RPMI8226 (cell line): Measurements from ENCODE around the gene ZNF774.
"Not testable (repeated sequence)": the region's sequence is repeated elsewhere in the genome, so short reads cannot be mapped to it uniquely, and the experiment has no call there.

Source experiments
- DNase-seq: peaks from one replicate; pipeline ENCODE4 v3.0.0-alpha.2; 2015

Gene ZNF774

DNA sequence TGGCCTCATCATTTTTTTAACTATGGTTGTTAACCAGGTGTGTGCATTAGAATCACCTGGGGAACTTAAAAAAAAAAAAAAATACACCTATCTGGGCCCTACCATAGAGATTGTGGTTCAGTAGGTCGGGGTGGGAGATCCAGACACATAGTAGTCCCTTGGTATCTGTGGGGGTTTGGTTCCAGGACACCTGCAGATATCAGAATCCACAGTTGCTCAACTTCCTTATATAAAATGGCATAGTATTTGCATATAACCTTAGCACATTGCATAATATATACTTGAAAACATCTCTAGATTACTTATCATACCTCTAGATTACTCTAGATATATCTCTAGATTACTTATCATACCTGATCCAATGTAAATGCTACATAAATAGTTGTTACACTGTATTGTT is 41.0 kb downstream of the ZNF774 start:
- no peak for DNase-seq

DNA sequence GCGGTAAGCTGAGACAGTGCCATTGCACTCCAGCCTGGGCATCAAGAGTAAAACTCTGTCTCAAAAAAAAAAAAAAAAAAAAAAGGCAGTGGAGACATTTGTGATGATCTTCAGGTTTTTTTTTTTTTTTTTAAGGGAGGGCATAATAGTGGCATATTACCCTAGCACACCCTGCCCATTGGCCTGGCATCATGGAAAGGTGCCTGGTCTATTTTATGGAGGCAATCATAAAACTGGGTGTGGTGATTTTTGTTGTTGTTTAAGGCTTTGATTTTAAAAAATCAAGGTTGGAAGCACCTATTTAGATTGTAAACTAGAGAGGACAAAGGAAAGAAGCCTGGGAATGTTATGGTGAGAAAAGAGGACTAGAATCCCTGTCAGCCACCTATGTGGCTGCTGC is 42.0 kb downstream of the ZNF774 start:
- DNase-seq: no peak

DNA sequence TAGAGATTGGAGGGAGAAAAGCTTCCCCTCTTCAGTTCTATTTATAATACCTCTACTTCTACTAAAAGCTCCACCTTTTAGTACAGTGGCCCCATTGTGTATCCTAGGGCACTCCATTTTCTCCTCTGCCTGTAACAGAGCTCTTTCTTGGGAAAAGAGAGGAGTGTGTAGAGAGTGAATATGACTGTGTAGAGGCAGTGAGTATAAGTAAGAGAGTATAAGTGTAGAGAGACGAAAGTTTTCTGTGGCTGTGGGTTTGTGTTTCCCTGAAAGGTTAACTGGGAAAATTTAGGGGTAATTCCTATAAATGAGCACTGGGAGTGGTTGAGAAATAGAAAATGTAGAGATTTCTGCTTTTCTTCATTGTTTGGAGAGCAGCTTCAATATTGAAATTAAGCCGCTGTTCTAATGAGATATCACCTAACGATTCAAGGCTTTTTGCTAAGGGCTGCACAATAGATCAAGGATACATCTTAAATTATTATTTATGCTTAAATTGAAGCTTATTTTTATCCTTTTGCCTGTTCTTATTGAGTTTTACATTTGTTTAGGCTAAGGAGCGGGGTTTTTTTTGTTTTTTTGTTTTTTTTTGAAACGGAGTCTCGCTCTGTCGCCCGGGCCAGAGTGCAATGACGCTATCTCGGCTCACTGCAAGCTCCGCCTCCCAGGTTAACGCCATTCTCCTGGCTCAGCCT is 42.8 kb downstream of the ZNF774 start:
- no peak for DNase-seq

DNA sequence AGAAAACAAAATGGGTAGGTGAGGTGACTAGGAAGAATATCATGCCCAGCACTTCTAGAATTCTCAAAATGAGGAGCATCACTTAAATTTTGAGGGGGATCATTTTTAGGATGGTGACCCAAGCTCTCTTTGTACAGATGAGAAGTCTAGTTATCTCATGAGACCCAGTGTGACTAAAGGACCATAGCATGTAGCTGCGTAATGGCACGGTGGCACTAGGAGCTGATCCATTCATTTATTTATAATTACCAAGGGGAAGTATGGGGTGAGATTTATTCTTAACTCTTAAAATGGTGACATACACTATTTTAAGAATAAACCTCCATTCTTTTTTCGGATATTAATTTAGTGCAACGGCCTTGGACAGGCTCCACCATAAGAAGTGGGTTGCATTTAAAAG is 44.2 kb downstream of the ZNF774 start:
- no peak for DNase-seq

DNA sequence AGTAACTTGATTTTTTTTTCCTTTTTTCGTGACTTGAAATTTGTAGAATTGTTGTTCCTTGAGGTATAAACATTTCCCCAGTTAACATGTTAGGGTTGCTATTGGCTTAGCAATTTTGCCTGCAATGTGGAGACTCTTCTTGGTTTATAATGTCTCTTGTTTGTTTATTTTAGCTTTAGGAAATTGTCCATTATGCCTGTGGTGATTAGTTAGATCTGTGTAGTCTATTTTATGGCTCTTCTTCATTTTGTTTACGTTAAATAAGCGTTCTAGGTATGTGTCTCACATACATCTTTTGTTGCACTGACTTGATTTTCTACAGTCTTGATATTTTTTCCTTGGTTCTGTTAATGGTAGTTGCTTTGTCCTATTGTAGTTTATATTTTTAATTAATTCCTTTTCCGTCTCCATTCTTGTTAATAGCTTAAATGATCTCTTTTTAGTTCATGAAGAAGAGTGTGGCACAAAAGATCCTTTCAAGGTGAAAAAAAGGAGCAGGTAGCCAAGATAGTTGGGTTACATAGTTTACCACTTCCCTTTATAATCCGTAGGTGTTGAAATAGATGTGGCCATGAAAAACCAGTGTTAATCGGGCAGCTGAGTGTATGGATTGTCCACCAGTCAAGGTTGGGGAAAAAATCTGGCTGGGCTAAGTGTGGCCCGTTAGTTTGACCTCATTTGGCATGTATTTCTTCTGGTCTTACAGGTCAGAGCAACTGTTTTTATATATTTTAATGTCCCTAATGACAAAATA is 48.1 kb downstream of the ZNF774 start:
- no peak for DNase-seq

DNA sequence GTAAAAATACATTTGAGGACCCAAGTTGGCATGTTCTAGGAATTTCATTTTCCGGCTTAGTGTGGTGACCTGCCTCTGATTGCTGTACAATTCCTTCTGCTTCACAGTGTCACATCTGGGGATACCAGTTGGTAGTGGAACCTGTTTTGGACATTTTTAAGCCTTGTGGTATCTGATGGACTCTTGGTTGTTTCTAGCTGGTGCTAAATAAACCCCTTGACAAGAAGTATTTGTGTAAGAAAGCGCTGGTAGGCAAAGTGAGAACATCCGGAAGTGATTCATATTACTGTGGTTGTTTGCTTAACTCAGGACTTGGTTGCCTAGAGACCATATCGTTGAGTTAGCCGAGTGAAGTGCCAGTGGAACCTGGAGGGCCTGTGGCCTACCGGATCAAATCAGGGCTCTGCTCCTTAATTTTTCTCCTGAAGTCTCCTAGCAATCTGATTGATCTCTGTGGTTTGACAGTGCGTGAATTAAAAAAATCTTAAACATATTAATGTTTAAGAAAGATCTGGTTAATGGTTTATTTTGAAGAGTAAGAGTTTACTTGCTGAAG is 48.8 kb downstream of the ZNF774 start:
- DNase-seq: peak; percentile 88

DNA sequence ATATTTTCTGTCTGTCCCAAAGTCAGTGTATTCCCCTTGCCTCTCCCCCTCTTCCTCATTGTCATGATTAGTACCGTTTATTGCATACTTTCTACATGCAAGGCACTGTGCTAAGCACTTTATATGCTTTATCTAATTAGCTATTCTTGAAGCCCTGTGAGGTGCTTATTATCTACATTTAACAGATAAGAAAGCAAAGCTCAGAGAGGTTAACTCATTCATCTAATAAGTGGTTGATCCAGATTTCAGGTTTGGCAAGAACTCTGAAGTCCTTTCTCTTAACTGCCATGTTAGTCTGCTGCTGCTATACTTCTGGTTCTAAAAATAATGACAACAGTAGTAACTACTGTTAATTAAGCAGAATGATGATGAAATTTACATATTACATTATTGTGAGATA is 49.4 kb downstream of the ZNF774 start:
- DNase-seq: peak; percentile 13

DNA sequence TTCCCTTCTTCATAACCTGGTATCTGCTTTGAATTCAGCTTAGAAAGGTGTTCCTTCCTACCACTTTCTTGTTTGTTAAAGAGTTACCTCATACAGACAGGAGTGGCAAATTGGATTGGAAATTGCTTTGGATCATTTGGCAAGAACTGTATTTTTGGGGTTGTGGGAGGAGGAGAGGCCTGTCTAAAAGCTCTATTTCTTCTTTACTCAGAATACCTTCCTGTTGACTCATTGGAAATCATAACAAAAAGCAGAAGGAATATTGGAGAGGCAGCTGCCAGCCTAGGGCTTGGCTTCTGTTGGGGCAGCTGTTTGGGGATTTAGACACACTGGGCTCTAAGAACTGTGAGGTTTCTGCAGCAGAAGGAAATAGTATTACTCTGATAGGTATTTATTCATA is 50.1 kb downstream of the ZNF774 start:
- no peak for DNase-seq

DNA sequence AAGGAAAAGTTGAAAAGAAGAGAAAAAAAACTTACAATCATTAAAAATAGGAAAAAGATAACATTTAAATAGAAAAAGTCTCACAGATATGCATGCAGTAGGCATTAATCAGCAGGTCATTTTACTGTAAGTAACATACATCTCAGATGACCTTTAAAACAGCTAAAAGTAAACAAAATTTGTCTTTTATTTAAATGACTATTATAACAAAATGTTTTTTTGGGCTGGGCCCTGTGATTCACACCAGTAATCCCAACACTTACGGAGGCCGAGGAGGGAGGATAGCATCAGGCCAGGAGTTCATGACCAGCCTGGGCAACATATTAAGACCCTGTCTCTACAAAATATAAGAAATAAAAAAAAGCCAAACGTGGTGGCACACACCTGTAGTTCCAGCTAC is 50.7 kb downstream of the ZNF774 start:
- DNase-seq: no peak

DNA sequence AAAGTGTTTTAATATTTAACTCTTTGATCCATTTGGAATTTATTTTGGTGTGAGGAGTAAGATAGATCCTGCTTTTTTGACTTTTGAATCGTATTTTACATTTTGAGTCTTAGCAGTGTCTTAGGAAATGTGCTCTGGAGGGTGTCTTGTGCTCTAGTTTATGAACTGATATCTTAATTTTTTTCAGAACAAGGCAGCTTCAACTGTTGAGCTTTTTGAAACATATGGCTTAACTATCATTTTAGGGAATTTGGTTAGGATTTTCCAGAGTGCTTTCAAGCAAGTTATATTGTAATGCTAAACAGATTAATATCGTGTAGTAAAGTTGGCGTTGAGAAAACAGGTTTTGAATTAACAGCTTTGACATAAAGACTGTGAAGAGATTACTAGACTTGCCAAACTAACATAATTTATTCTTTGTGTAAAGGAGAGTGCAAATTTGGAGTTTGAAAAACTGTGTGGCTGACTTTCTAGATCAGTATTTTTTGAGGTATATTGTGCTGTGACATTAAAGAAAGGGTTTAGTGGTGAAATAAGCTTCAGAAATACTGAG is 53.0 kb downstream of the ZNF774 start:
- DNase-seq: no peak

DNA sequence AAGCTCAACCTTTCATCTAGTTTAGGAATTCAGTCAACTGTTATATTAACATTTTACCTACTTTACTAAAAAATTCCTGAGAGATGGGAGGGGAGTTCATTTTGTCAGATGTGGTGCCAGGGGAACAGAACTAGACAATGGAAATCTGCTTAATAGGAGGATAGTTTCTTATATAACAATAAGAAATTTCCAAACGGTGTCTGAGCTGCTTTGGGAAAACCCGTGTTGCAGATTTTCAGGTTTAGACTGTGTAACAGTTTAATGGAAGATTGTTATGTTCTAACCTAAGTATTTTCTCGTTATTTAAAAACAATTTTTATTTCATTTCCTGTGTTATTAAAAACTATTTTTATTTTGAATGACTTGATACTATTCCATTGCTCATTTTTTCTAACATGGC is 55.3 kb downstream of the ZNF774 start:
- DNase-seq: no peak

DNA sequence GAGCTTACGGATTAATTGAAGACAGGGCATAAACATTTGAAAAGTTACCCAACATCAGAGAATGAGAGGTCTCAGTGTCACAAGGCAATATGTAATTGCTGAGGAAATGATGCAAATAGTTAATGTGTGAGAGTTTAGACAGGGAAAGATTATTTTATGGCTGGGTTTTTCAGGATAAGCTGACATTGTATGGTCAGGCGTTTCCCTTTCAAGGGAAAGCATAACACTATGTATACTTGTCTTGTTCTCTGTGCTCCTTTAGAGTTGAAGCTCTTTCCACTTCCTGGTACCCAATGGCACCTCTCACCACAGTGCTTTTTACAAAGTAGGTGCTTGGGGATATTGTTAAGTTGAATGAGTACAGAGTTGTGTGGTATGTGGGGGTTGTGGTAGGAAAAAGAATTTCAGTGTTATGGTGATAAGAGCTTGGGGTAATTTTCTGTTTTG is 55.8 kb downstream of the ZNF774 start:
- DNase-seq: no peak

DNA sequence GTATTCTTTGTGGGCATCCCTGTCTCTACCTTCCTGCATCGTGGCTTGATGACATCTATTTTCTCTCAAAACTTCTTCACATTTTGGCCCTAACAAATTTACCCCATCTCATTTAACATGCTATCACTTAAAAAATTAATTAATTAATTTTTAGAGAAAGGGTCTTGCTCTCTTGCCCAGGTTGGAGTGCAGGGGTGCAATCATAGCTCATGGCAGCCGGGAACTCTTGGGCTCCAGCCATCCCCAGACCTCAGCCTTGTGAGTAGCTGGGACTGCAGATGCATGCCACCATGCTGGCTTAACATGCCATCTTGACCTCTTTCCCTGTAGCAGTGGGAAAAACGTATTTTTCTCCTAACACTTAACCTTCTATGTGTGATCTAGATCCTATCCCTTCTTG is 56.6 kb downstream of the ZNF774 start:
- DNase-seq: no peak

DNA sequence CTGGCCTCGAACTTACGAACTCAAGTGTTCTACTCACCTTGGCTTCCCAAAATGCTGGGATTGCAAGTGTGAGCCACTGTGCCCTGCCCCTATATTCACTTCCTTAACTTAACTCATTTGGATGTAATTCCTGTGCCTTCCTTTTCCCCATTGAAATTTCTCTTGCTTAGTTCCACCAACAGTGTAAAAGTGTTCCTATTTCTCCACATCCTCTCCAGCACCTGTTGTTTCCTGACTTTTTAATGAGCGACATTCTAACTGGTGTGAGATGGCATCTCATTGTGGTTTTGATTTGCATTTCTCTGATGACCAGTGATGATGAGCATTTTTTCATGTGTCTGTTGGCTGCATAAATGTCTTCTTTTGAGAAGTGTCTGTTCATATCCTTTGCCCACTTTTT is 57.5 kb downstream of the ZNF774 start:
- not testable (repeated sequence) for DNase-seq

DNA sequence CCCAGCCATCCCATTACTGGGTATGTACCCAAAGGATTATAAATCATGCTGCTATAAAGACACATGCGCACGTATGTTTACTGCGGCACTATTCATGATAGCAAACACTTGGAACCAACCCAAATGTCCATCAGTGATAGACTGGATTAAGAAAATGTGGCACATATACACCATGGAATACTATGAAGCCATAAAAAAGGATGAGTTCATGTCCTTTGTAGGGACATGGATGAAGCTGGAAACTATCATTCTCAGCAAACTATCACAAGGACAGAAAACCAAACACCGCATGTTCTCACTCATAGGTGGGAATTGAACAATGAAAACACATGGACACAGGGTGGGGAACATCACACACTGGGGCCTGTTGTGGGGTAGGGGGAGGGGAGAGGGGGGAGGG is 58.2 kb downstream of the ZNF774 start:
- DNase-seq: not testable (repeated sequence)

DNA sequence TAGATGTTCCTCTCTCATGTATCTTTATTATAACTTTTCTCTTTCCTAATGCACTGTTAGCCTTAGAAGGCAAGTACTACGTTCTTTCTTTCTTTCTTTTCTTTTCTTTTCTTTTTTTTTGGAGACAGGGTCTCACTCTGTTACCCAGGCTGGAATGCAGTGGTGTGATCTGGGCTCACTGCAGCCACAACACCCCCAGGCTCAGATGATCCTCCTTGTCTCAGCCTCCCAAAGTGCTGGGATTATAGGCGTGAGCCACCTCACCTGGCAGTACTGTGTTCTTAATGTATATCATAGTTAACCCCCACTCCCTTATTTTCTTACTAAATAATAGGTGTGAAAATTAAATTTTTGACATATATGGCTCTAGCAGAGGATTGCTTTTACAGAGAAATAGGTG is 59.1 kb downstream of the ZNF774 start:
- DNase-seq: no peak
